Effector CD8-positive, alpha-beta T cell (primary cell): ENCODE data around the gene CLSTN2.

Source experiments
- DNase-seq: peaks from one replicate; lab custom pipeline; 2025; lab: John Stamatoyannopoulos, UW

The CLSTN2 gene

GRCh38 chr3:140052771-140053702 lies 118.1 kb downstream of the CLSTN2 start:
- no peak for DNase-seq

DNA sequence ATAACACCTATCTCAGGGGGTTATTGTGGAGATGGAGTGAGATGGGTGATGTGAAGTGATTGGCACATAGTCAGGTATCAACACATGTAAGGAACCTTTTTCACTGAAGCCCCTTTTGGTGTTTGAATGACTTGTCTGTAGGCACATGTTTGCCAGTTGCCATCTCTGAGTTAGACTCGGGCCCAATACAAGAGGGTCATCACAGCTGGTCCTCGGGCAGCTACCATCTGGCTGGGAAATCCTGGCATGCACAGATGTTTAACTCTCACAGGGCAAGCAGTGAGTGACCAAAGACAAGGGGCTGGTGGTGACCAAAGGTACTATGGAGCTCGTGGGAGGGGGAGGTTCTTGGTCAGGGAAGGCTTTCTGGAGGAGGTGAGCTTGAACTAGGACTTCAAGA lies 118.8 kb downstream of the CLSTN2 start:
- no peak for DNase-seq

GRCh38 chr3:140055092-140055791 lies 120.3 kb downstream of the CLSTN2 start:
- DNase-seq, result no peak

DNA sequence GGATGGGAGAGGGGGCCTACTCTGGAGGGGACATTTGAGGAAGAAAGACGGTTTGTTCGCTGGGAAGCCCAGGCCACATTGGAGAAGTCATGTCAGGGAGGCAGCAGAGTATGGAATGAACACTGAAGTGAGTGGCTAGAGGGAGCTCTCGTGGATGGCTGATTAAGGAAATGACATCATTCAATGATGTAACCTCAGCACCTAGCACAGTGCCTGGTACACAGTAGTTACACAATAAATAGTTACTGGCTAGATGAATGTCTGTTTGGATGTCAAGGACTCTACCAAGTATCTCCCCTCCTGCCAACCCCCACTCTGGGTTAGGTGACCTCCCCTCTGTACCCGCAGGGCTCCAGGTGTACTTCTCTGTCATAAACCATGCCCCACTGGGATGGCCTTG lies 121.1 kb downstream of the CLSTN2 start:
- no peak for DNase-seq

DNA sequence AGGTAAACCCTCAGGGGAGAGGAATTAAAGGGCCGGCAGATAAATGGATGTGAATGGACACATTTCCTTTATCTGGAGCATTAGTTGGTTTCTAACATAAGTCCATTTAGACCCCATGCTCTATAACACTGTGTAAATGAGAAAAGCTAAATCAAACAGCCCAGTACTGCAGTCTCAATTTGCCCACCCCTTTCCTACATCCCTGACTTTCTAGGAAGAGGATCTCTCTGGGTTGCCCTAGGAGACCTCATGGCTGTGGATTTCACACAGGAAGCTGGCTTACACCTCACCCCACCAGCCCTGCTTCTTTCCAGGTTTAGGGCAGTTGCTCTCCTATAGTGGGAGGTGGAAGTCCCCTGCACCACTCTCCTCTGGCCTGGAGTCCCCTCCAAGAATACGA lies 126.2 kb downstream of the CLSTN2 start:
- no peak for DNase-seq

DNA sequence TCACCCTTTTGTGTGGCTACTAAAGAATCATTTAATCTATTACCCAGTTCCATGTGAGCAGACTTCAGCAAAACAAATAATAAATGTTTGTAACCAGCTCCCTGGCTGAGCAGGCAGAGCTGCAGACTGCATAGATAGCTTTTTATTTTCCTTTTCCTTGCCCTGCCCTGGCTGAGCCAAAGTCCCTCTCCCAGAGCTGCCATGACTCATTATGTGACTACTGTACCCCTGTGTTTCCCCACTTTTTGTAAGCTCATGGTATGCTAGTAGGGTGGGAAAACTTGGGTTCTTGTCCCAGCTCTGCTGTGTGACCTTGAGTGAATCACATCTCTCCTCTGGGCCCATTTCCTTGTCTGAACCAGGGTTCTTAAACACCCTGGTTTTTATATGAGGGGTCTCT lies 127.5 kb downstream of the CLSTN2 start:
- DNase-seq, result no peak

GRCh38 chr3:140067487-140067886 lies 132.5 kb downstream of the CLSTN2 start:
- DNase-seq, result no peak

GRCh38 chr3:140068494-140069017 lies 133.6 kb downstream of the CLSTN2 start:
- no peak for DNase-seq

- no peak for DNase-seq
These were observed 138.5 kb downstream of the CLSTN2 start for GRCh38 chr3:140073278-140074045.

DNA sequence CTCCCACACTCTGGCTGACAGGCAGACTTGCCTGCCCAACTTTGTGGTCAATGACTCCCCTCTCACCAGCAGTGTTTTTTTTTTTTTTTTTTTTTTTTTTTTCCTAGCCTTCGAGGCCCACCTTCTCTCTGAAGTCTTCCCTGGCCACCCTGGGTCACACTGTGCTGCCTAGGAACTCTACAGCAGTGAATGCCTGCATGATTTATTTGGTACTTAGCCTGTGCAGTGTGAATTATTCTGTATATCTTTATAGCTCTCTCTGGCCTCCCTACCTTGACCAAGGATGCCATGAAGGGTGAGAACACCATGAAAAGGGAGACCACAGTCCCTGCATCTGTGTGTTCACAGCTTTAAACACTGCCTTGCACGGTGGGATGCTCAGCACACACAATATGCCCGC lies 141.6 kb downstream of the CLSTN2 start:
- DNase-seq, result no peak

DNA sequence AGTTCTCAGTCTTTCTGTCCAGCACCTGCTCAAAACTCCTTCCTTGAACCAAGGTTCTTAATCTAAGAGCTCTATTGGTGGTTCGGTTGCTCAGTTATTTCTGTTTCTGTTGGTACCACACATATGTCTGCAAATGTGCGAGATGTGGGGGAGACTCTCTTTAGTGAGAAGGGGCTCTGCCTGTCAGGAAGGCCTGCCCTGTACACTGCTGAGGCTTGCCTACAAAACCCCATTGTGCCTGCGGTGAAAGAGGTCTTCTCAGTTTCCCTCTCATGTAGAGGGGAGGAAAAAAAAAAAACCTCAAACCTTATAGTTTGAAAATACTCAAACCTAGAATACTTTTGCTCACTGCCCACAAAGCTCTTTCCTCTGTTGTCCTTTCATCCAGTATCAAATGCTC lies 142.4 kb downstream of the CLSTN2 start:
- DNase-seq, result no peak

GRCh38 chr3:140078343-140078742 lies 143.4 kb downstream of the CLSTN2 start:
- DNase-seq, result no peak

- DNase-seq, result no peak
These were observed 144.0 kb downstream of the CLSTN2 start for GRCh38 chr3:140078940-140079339.

GRCh38 chr3:140081887-140082286 lies 146.9 kb downstream of the CLSTN2 start:
- DNase-seq, result no peak

DNA sequence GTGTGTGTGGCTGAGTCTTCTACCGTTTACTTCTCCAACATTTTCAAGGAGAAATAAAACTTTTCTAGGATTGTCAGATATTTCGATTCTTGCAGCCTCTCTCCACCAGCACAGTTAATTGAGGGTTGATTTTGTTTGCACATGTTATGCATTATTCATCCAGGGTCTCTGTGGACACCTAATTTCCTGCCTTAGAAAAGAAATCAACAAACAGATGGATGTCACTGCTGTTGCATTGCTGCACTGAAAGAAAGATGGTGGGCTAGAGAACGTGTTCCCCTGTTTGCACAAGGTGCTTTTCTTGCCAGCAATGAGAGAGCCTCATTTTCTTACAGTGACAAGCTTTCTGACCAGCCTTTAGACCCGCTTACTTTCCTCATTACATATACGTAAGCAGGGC lies 150.0 kb downstream of the CLSTN2 start:
- no peak for DNase-seq

GRCh38 chr3:140086642-140087041 lies 151.7 kb downstream of the CLSTN2 start:
- no peak for DNase-seq

GRCh38 chr3:140088058-140088457 lies 153.1 kb downstream of the CLSTN2 start:
- no peak for DNase-seq

DNA sequence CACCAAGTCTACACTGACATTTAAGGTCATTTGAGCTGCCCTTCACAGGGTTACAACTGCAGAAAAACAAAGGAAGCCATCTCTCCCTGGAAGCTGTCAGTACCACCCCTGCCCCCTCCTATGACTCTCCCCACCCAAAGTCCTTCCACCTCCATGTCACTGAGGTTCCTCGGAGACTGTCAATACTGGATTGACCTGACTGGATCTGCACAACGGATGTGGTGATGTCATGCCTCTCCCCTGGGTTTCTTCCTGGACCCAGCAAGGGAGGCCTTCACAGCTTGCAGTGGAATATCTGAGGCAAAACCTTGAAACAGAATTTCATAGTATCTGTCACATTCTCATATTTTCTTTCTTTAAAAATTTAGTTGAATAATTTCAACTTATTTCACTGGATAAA lies 153.5 kb downstream of the CLSTN2 start:
- no peak for DNase-seq

GRCh38 chr3:140089403-140090072 lies 154.6 kb downstream of the CLSTN2 start:
- DNase-seq, result no peak

DNA sequence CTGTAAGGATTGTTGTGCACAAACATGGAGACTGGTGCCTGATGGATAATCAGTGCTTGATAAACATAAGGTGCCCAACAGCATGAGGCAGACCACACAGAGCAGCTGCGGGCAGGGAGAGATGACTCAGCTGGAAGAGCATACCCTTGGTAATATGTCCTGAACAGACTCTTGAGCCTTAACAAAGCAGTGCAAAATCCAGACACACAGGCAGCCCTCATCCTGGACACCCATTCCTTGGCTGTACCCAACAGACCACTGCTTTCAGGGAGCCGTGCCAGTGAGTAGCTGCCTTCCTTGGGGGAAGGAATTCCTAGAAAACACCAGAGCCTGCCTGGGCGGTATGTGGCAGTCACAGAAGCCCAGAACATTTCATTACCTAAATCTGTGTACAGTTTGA lies 156.2 kb downstream of the CLSTN2 start:
- no peak for DNase-seq

DNA sequence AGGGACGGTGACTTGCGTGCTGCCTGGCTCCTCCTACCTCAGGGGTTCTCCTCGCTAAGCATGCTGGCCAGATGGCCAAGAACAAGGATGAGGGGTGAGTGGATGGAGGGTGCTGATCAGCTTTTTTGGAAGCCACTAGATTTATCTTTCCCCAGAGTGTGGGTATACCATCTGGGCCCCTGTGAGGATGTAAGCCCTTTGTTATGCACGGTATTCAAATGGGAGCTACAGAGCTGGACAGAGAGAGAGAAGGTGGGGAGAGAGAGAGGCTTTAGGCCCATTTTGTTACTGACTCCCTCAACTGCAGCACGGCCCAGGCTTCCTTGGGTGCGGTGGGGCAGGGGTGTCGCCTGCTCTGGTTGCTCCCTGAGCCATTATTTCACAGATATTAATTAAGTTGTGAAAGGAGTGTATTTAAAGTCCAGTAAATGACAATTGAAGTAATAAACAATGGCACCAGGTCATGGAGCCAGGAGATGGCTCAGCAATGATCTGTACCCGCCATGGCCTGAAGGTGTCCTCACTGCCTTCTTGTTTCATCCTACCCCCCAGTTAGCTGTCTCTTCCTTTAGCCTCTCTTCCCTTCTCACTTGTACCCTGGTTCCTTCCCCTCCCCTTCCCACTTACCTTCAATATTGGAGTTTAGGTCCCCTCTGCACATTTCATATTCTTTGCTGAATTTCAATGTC lies 158.0 kb downstream of the CLSTN2 start:
- no peak for DNase-seq
